ENCODE results near the gene MYRIP.

Gene MYRIP

DNA sequence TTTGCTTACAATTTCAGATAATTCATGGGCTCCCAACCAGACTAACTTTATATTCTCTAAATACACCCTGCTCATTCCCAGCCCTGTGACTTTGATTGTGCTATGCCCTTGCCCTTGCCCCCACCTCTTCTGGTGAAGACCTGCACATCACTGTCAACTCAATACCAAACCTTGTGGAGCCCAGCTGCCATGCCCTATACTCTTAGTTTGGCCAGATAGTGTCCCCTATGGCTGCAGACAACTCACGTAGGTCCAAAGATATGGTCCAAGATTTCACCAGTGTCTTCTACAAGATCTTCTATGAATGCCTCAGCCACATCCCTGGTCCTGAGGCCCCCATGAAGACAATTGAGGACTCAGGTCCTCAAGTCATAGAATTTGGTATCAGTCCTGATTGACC is 381.8 kb downstream of the MYRIP start:
- DNase-seq (ENCODE audit: low read depth), result no peak

- DNase-seq (ENCODE audit: low read depth), result peak; percentile 41
Measured at GRCh38 chr3:40191850-40192448, 382.5 kb downstream of the MYRIP start.

DNA sequence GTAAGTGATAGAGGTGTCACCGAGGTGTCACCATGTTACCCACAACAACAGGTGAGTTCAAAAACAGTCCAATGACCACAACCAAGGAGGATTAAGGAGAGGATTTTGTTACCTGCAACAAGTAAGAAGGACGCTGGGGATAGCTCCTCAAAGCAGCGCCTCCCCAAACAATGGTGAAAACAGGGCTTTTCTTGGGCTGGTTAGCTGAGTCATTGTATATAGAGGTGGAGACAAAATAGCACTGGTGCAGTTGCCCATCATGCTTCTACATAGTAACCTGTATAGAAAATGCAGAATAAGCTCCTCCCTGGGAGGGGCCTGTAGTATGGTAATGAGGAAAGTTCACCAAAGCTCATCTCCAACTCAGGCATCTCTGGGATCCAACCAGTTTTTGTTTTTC is 383.2 kb downstream of the MYRIP start:
- no peak for DNase-seq (ENCODE audit: low read depth)

- DNase-seq (ENCODE audit: low read depth), result no peak
Measured at GRCh38 chr3:40196966-40197365, 387.6 kb downstream of the MYRIP start.

DNA sequence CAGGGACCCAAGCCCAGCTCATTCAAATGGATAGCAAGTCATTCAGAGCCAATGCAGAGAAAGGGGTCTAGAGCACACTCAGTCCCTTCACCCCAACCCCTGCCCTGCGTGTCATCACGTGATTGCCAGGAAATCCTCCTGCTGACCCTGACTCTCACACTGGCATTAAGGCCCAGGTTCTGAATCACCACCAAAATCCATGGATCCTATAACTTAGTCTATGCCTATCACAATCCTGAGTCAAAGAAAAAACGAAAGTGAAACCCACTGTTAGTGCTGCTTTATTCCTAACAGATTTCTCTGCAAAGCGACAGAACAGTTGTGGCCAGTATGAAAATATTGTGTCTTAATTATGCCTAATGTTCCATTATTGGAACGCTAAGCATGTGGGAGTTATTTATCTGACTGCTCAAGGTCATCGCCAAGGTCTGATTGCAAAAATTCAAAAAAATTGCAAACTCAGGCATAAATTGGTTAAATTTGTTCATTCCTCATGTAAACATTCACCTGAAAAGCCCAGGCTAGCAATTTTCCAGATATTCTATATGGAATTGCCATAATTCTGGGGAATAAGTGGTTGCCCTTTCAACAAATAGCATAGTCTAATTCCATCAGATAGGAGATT is 391.4 kb downstream of the MYRIP start:
- DNase-seq (ENCODE audit: low read depth), result no peak

DNA sequence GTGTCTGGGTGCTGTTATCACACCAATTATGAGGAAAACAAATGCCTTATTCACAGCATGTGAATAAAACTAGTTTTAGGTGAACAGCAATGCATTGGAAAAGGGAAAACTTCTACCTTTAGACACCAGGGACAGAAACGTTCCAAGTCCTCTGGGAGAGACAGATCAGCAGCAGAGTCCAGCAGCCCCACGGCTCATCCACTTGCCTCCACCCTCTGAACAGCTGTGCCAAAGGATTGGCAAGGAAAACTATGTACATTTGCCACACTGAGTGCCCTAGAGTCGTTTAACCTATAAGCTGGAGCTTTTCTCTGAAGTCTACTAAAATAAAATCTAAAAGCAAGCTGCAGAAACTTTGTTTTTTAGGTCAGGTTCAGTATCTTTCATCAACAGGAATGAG is 392.4 kb downstream of the MYRIP start:
- DNase-seq (ENCODE audit: low read depth), result no peak

DNA sequence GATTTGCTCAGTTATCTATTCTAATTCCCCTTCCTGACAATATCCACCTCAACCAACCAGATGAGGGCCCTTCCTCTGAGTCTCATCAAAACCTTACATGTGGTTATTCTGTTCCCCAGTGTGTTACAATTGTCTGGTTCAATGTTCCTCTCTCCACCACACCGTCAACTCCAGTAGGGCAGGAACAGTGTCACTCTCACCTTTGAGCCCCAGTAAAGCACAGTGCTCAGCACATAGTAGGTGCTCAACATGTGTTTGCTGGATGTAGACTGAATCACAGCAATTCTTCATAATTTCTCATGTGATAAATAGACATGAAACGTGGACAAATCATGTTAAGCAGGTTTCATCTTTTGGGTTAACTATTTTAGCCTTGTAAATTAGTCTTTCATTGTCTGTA is 397.1 kb downstream of the MYRIP start:
- DNase-seq (ENCODE audit: low read depth), result no peak

- no peak for DNase-seq (ENCODE audit: low read depth)
Measured at GRCh38 chr3:40207796-40208195, 398.4 kb downstream of the MYRIP start.

- no peak for DNase-seq (ENCODE audit: low read depth)
Measured at GRCh38 chr3:40208251-40208650, 398.8 kb downstream of the MYRIP start.

DNA sequence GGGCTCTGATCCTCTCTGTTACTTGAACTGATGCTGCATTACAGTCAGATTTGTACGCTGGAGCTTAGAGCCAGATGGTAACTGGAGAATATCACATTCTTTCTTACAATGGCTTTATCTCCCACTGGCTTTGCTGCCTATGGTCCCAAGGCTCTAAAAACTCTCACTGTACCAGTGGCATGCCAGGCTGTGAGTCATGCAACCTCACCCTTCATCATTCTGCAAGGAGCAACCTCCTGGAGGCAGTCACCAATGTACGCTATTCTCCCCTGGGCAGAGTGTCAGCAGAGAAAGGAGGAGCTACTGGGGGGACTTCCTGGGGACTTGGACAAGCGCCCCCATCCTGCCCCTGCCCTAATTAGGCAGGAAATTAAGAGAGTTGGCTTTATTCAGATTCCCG is 402.2 kb downstream of the MYRIP start:
- no peak for DNase-seq (ENCODE audit: low read depth)

DNA sequence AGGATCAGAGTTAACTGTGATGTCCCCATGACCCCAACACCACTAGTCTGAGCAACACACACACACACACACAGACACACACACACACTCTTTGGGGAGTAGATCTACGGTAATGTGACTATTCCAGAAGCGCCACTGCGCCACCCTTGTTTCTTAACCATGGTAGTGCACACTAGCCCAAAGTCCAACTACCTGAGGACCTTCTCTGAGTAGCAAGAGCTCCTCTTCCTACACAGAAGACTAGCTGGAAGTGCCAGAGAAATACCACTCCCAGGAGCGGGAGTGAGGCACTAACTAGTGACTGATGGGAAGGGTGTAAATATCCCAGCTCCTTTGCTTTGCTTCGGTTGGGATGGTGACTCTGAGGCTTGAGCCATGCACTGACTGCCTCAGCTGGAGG is 404.1 kb downstream of the MYRIP start:
- no peak for DNase-seq (ENCODE audit: low read depth)

DNA sequence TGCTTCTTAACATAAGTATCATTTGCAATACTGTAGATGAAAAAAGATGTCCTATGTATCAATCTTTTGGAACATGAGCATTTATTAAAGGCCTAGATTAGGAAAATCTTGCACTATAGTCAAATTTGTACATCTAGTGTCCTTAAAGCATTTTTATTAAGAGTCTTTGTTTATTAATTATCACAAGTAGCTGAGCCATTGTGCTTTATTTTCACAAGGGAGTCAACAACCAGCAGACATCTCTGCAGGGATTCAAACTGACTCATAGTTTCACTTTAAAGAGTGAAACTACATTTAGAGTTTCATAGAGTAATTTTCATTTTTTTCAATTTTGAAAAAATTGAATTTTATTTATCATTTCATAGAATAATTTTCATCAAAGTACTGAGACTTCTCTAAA is 405.6 kb downstream of the MYRIP start:
- DNase-seq (ENCODE audit: low read depth), result no peak

GRCh38 chr3:40216471-40216870 is 407.1 kb downstream of the MYRIP start:
- DNase-seq (ENCODE audit: low read depth), result no peak

GRCh38 chr3:40223856-40224255 is 414.4 kb downstream of the MYRIP start:
- DNase-seq (ENCODE audit: low read depth), result no peak

- DNase-seq (ENCODE audit: low read depth), result no peak
Measured at GRCh38 chr3:40224796-40225515, 415.5 kb downstream of the MYRIP start.

DNA sequence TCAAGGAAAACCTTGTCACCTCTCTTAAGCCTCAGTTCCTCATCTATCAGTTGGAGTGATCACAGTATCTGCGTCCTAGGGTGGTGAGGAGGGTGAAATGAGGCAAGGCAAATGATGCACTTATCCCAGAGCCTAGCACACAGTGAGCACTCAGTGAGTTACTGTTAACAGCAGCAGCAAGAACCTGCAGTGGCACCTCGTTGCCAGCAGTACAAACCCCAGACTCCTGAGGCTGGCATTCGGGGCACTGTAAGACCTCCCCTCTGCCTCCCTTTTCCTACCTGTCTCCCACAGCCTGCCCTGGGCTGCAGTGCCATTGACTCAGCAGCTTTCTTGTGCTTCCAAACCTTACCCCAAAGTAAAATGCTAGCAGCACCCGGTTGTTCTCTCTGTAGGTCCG is 417.2 kb downstream of the MYRIP start:
- DNase-seq (ENCODE audit: low read depth), result no peak

DNA sequence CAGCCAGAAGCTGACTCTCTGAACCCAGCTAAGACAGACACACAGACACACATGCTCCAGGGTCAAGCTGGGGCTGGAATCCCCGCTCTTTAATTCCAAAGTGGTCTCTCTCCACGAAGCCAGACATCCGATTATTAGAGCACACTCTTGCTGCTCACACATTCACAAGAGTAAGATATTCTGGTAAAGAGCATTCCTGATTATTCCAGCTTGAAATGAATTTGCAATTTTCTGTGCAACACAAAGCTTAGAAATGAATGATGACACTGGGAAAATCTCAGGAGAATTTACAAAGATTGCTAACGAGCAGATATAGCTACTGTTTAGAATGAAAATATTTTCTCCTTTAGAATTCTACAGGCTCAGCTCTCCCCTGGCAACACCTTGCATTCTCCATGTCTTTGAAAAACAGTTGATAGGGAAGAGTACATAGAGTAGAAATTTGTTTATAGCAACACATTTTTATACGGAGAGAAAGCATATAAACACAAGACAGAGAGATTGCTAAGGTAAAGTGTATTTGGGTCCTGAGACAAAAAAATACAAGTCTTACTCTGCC is 419.5 kb downstream of the MYRIP start:
- no peak for DNase-seq (ENCODE audit: low read depth)

GRCh38 chr3:40229386-40229785 is 420.0 kb downstream of the MYRIP start:
- DNase-seq (ENCODE audit: low read depth), result no peak

GRCh38 chr3:40229963-40230362 is 420.6 kb downstream of the MYRIP start:
- DNase-seq (ENCODE audit: low read depth), result no peak

DNA sequence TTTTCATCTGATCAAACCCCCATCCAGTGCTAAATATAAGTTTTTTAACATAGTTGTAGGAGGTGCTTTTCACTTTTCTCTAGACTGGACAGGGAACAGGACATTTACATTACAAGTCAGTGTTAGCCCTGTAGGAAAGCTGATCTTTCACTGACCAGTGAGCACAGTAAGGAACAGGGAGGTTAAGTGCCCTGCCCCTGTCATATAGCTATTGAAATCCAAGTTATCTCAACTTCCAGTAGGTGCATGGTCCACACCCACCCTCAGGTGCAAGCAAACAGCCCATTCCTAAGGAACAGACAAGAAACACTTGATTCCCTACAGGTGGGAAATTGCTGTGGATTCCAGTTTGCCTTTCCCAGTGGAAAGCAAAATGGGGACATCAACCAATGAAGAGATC is 421.0 kb downstream of the MYRIP start:
- DNase-seq (ENCODE audit: low read depth), result no peak

DNA sequence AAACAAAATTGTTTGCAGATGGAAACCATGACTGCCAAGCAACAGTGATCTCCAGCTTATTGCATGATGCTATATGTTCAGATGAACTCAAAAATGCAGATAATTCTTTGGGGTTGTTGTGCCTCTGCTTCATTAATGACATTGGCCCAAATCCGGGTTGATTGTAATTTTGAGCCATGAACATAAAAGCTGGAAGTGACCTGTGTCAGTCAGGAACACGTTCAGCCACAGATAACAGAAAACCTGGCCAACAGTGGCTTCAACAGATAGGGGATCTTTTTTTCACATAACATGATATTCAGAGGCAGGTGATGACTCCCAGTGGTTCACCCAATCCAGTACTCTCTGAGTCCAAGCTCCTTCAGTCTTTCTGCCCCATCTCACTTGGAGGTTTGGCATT is 423.2 kb downstream of the MYRIP start:
- no peak for DNase-seq (ENCODE audit: low read depth)

GRCh38 chr3:40237159-40237558 is 427.8 kb downstream of the MYRIP start:
- no peak for DNase-seq (ENCODE audit: low read depth)

DNA sequence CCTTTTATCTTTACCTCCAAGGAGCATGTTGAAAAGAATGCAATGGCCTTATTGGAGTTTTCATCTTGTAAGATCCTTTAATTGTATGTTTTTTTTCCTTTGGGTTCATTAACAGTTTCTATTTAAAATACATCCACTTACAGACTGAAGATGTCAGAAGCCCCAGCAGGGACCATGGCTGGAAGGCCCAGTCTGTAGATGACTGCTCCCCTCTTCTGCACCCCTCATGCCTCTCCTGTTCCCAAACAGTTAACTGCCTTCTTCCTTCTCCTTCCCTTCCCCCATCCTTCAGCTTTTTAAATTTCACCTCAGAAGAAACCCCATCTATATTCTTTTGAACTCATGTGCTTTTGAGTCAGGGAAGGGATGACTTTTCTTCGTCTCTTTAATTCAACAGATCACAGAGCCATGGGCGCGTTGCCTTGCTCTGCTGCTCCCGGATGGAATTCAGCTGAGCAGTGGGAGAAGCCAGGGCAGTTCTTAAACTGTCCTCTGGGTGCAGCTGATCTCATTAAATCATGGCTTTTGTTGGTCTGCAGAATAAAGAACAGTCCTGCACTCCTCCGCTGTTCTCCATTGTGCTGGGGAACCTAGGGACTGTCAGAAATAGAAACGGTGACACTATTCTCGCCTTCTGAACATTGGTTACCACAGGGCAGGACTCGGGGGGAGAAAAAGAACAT is 428.6 kb downstream of the MYRIP start:
- no peak for DNase-seq (ENCODE audit: low read depth)
